GM18868 (cell line): ENCODE measurements around the gene ARHGEF9.
A peak's percentile ranks its signal among the peaks of the same experiment; 100 is the strongest.

Source experiments
- ATAC-seq: cut with Tn5 transposase; IDR thresholded peaks from one replicate; pipeline ENCODE4 v1.9.1; 2021; ENCODE audit warnings: mild to moderate bottlenecking, moderate library complexity; ENCODE audit not compliant: unreplicated experiment

ARHGEF9 gene

GRCh38 chrX:63747331-63747730 lies 37.7 kb downstream of the ARHGEF9 start:
- ATAC-seq, result no peak

DNA sequence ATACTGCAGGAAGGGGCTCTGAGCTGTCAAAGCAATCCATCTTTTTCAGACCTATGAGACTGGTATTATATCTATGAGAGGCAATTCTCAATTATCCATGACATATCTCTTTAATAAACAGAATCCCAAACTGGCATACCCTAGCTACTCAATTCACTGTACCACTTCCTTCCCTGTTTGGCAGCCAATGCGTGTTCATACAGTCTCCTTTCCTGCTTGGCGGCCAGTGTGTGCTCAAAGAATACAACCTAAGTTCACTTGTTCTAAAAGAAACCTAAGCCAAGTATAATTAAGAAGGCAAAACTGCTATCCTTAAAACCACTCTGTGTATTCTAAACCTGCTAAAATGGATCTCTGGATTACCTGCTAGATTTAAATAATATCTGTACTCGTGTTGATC lies 38.3 kb downstream of the ARHGEF9 start:
- ATAC-seq, result no peak

GRCh38 chrX:63746278-63746677 lies 38.7 kb downstream of the ARHGEF9 start:
- peak; percentile 83 for ATAC-seq

DNA sequence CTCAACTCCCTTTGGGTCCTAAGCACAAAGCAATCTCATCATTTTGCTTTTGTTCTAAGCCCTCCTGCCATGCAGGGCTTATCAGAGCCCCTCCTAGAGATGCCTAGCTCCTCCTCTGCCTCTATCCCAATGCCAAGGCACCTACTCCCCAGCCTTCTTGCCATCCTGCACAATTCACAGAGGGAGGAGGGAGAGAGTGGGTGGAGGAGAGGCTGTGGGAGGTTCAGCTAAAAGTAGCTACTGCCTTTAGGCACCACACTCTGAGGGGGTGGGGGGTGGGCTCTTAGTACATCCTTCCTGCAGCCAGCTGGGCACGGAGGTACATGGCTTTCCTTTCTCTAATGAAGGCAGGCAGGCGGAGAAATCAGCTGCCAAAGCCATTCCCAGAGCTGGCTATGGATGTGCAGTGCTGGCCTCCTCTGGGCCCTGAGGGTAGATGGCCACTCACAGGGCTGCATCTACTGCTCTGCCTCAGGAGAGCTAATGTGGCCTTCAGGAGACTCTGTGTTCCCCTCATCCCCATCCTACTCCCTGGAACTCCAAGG lies 40.1 kb downstream of the ARHGEF9 start:
- ATAC-seq, result no peak

- no peak for ATAC-seq
Observed at GRCh38 chrX:63743596-63743995, 41.4 kb downstream of the ARHGEF9 start.

GRCh38 chrX:63740382-63740781 lies 44.6 kb downstream of the ARHGEF9 start:
- ATAC-seq, result no peak

GRCh38 chrX:63739885-63740284 lies 45.1 kb downstream of the ARHGEF9 start:
- no peak for ATAC-seq

- ATAC-seq, result peak; percentile 38
Observed at GRCh38 chrX:63738696-63739095, 46.3 kb downstream of the ARHGEF9 start.

GRCh38 chrX:63737131-63737921 lies 47.7 kb downstream of the ARHGEF9 start:
- no peak for ATAC-seq

- no peak for ATAC-seq
Observed at GRCh38 chrX:63735882-63736281, 49.1 kb downstream of the ARHGEF9 start.

GRCh38 chrX:63720293-63720692 lies 64.7 kb downstream of the ARHGEF9 start:
- ATAC-seq, result no peak

DNA sequence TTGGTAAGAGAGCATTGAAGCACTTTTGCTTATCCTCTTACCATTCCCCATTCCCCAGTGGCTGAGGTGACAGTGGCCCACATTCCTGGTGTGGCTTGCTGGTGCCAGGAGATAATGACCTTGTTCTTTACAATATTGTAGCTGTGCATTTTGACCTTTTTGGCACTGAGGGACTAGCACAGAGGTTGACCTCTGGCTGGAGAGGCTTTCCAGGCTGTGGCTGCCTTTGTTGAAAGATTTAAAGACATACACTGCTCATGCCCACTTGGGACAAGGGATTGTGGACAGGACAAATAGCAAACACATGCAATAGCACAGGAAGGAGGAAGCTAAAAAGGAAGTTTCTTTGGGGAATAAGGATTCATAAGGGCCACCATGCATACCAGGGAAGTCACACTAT lies 65.4 kb downstream of the ARHGEF9 start:
- no peak for ATAC-seq

GRCh38 chrX:63718010-63718694 lies 66.9 kb downstream of the ARHGEF9 start:
- peak; percentile 95 for ATAC-seq

- ATAC-seq, result no peak
Observed at GRCh38 chrX:63713526-63713925, 71.5 kb downstream of the ARHGEF9 start.

GRCh38 chrX:63708801-63709200 lies 76.2 kb downstream of the ARHGEF9 start:
- no peak for ATAC-seq

- no peak for ATAC-seq
Observed at GRCh38 chrX:63702556-63702955, 82.5 kb downstream of the ARHGEF9 start.

- ATAC-seq, result peak; percentile 67
Observed at GRCh38 chrX:63686878-63687714, 97.9 kb downstream of the ARHGEF9 start.

- no peak for ATAC-seq
Observed at GRCh38 chrX:63680423-63680822, 104.6 kb downstream of the ARHGEF9 start.

- ATAC-seq, result no peak
Observed at GRCh38 chrX:63679432-63679831, 105.6 kb downstream of the ARHGEF9 start.

DNA sequence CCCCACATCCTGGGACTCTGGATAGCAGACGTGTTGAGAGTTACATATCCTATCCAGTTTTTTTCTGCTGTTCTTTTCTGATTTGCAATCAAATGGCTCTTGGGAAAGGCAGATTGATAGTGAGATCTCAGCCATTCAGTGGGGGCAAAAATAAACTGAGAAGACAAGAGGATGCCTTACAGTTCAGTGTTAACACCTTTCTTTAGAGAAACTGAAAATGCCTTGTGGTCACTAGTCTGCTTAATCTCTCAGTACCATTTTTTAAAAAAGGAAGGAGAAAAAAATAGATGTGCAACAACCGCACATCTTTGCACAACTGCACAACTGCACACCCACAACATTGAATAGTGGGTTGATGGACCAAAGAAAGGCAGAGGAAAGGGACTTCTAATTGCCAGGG lies 109.3 kb downstream of the ARHGEF9 start:
- ATAC-seq, result no peak

DNA sequence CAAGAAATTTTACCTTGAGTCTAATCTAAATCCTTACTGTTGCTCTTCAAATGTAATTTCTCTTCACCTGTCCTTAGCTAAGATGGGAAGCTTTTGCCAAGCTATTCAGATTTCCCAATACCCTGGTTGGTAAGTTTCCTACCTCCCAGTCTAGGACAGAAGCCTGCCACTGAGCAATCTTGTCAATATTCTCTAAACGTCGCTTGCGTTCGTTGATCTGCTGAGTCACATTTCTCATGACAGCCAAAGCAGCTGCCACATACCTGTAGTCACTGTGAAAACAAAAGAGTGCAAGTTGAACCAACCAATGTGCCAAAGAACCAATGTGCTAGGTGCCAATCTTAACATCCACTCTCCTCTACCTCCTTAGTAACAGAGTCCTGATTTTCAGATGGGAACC lies 111.1 kb downstream of the ARHGEF9 start:
- ATAC-seq, result no peak
